ENCODE measurements around the gene MMP2. TPM values are rescaled to one million over a fixed set of nuclear protein-coding genes. Genes with fewer than 3 reads are reported as not detected.

The MMP2 gene
- polyA plus RNA-seq, 1 donor from 2014 or later: 2.5 TPM

GRCh38 chr16:55477736-55478135, 1.3 kb upstream of the MMP2 start:
- H3K36me3 ChIP-seq (ENCODE audit: insufficient read depth, low read length): no peaks in the 10 kb centered on the region
- H3F3A ChIP-seq (ENCODE audit: insufficient read depth, low read length, poor library complexity, severe bottlenecking): no peaks in the 10 kb centered on the region
- no peaks in the 10 kb centered on the region for H4K20me1 ChIP-seq (ENCODE audit: insufficient read depth)
- H3K4me2 ChIP-seq (ENCODE audit: low read length): no peak overlapping the region
- no peak for TF ChIP-seq POLR2AphosphoS5 (IDR thresholded peaks at IDR 0.05)
- no peak for TF ChIP-seq RAD21 (conservative IDR thresholded peaks at IDR 0.05)
- TF ChIP-seq MXI1 (conservative IDR thresholded peaks at IDR 0.05; ENCODE audit: poor library complexity, severe bottlenecking): no peak
- TF ChIP-seq REST (IDR thresholded peaks at IDR 0.05; ENCODE audit: borderline replicate concordance): no peak
- no peak for TF ChIP-seq TAF1 (IDR thresholded peaks at IDR 0.05; ENCODE audit: low read depth)
- no peak for TF ChIP-seq EZH2 (IDR thresholded peaks at IDR 0.05; ENCODE audit: borderline replicate concordance, insufficient read depth, low read length, poor library complexity, severe bottlenecking)
- TF ChIP-seq EP300 (conservative IDR thresholded peaks at IDR 0.05; ENCODE audit: poor library complexity, severe bottlenecking): no peak
- no peak for TF ChIP-seq CTCF (IDR thresholded peaks at IDR 0.05; ENCODE audit: poor library complexity, severe bottlenecking)
- no peak for TF ChIP-seq SMC3 (conservative IDR thresholded peaks at IDR 0.05; ENCODE audit: poor library complexity)
- H3K9me2 ChIP-seq (ENCODE audit: insufficient read depth, low read length): no peaks in the 10 kb centered on the region
- H3K9ac ChIP-seq (ENCODE audit: low read length): no peak overlapping the region
- no peaks in the 10 kb centered on the region for H3K9me3 ChIP-seq (ENCODE audit: low read length)
- no peak overlapping the region for H3K4me3 ChIP-seq (ENCODE audit: low read length)
- no peaks in the 10 kb centered on the region for H3K79me2 ChIP-seq (replicated peaks; ENCODE audit: insufficient read depth, low read length)
- no peak overlapping the region for H3K27ac ChIP-seq (ENCODE audit: low read length)
- H3K27me3 ChIP-seq (ENCODE audit: insufficient read depth, low read depth, low read length): peaks cover 32% of the 10 kb centered on the region
- H2AFZ ChIP-seq (ENCODE audit: low read depth, low read length): no peak overlapping the region

- H3K27me3 ChIP-seq (ENCODE audit: insufficient read depth, low read depth, low read length): peaks cover 32% of the 10 kb centered on the region
- no peak overlapping the region for H3K27ac ChIP-seq (ENCODE audit: low read length)
Observed at GRCh38 chr16:55479430-55480140, 587 bp downstream of the MMP2 start.

More at GRCh38 chr16:55479430-55480140, 587 bp downstream of the MMP2 start:
- H3K9ac ChIP-seq (ENCODE audit: low read length): peak overlapping the region; percentile 62
- peak overlapping the region; percentile 81 for H3K4me3 ChIP-seq (ENCODE audit: low read length)
- no peaks in the 10 kb centered on the region for H3F3A ChIP-seq (ENCODE audit: insufficient read depth, low read length, poor library complexity, severe bottlenecking)
- H2AFZ ChIP-seq (ENCODE audit: low read depth, low read length): no peak overlapping the region
- no peaks in the 10 kb centered on the region for H3K79me2 ChIP-seq (replicated peaks; ENCODE audit: insufficient read depth, low read length)
- H4K20me1 ChIP-seq (ENCODE audit: insufficient read depth): no peaks in the 10 kb centered on the region
- peak overlapping the region; percentile 44 for H3K4me2 ChIP-seq (ENCODE audit: low read length)
- no peaks in the 10 kb centered on the region for H3K36me3 ChIP-seq (ENCODE audit: insufficient read depth, low read length)
- no peaks in the 10 kb centered on the region for H3K9me3 ChIP-seq (ENCODE audit: low read length)
- H3K9me2 ChIP-seq (ENCODE audit: insufficient read depth, low read length): no peaks in the 10 kb centered on the region
- TF ChIP-seq MXI1 (conservative IDR thresholded peaks at IDR 0.05; ENCODE audit: poor library complexity, severe bottlenecking) (no peak), TAF1 (IDR thresholded peaks at IDR 0.05; ENCODE audit: low read depth) (no peak)

Measured in neural cell (in vitro differentiated cells).